ENCODE measurements around the gene STAMBP.

DNA sequence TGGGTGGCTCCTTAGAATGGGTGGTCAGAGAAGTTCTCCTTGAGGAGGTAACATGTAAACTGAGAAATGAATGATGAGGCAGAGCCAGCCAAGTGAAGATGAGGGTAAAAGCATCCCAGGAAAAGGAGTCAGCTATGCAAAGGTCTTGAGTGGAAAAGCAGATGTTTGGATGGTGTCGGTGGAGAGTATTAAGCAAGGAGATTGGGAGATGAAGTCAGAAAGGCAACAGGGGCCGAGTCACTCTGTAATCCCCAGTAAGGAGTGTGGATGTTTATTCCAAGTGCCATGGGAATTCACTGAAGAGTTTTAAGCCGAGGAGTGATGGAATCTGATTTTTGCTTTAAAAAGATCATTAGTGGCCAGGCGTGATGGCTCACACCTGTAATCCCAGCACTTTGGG lies 3.4 kb upstream of the STAMBP start:
- TF ChIP-seq EP300 (IDR thresholded peaks at IDR 0.05) (no peak), POLR2A (IDR thresholded peaks at IDR 0.05) (no peak)
- TF ChIP-seq, protein P1, sequence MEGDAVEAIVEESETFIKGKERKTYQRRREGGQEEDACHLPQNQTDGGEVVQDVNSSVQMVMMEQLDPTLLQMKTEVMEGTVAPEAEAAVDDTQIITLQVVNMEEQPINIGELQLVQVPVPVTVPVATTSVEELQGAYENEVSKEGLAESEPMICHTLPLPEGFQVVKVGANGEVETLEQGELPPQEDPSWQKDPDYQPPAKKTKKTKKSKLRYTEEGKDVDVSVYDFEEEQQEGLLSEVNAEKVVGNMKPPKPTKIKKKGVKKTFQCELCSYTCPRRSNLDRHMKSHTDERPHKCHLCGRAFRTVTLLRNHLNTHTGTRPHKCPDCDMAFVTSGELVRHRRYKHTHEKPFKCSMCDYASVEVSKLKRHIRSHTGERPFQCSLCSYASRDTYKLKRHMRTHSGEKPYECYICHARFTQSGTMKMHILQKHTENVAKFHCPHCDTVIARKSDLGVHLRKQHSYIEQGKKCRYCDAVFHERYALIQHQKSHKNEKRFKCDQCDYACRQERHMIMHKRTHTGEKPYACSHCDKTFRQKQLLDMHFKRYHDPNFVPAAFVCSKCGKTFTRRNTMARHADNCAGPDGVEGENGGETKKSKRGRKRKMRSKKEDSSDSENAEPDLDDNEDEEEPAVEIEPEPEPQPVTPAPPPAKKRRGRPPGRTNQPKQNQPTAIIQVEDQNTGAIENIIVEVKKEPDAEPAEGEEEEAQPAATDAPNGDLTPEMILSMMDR (IDR thresholded peaks at IDR 0.05), result no peak

All from suprapubic skin (tissue), 3 donors.